Neural cell (in vitro differentiated cells): ENCODE results near the gene WNT2B. TPM values are rescaled to one million over a fixed set of nuclear protein-coding genes. Genes with fewer than 3 reads are reported as not detected.

Source experiments
- H2AFZ ChIP-seq: fragments of 200-600, 300-800 bp; sonication (generic), shearing (Covaris generic); 2 replicates; pipeline ENCODE4 v1.6.0; 2014; ENCODE audit warnings: low read depth, mild to moderate bottlenecking, antibody characterized with exemption, low read length, moderate library complexity
- H3F3A ChIP-seq: fragments of 200-600 bp; shearing (Covaris generic); 2 replicates; pipeline ENCODE4 v1.6.1; 2016; ENCODE audit warnings: mild to moderate bottlenecking, moderate library complexity, mixed read lengths, antibody characterized with exemption, low read length; ENCODE audit not compliant: insufficient read depth, poor library complexity, severe bottlenecking
- H3K27ac ChIP-seq: fragments of 200-600, 300-800 bp; sonication (generic), shearing (Covaris generic); 2 replicates; pipeline ENCODE4 v1.5.1; 2014; ENCODE audit warnings: mild to moderate bottlenecking, low read length, moderate library complexity
- H3K27me3 ChIP-seq: fragments of 300-800, 200-600 bp; sonication (generic), shearing (Covaris generic); 2 replicates; pipeline ENCODE4 v1.6.0; 2014; ENCODE audit warnings: mild to moderate bottlenecking, low read depth, low read length, moderate library complexity; ENCODE audit not compliant: insufficient read depth
- H3K36me3 ChIP-seq: fragments of 300-800, 200-600 bp; sonication (generic), shearing (Covaris generic); 2 replicates; pipeline ENCODE4 v1.5.1; 2014; ENCODE audit warnings: mild to moderate bottlenecking, antibody characterized with exemption, low read length, moderate library complexity; ENCODE audit not compliant: insufficient read depth
- H3K4me2 ChIP-seq: fragments of 300-800, 200-600 bp; sonication (generic), shearing (Covaris generic); 2 replicates; pipeline ENCODE4 v1.6.0; 2014; ENCODE audit warnings: mild to moderate bottlenecking, low read length
- H3K4me3 ChIP-seq: fragments of 300-800, 200-600 bp; sonication (generic), shearing (Covaris generic); 2 replicates; pipeline ENCODE4 v1.5.1; 2014; ENCODE audit warnings: mild to moderate bottlenecking, low read length, moderate library complexity
- H3K79me2 ChIP-seq: fragments of 200-600 bp; shearing (Covaris generic); replicated peaks from 2 replicates; pipeline ENCODE4 v1.6.0; 2014; ENCODE audit warnings: mild to moderate bottlenecking, low read length, moderate library complexity; ENCODE audit not compliant: insufficient read depth
- H3K9ac ChIP-seq: fragments of 300-800, 200-600 bp; sonication (generic), shearing (Covaris generic); 2 replicates; pipeline ENCODE4 v1.6.1; 2016; ENCODE audit warnings: mild to moderate bottlenecking, low read length, mixed read lengths
- H3K9me2 ChIP-seq: fragments of 200-600 bp; shearing (Covaris generic); 2 replicates; pipeline ENCODE4 v1.6.1; 2016; ENCODE audit warnings: mild to moderate bottlenecking, low read length, mixed read lengths; ENCODE audit not compliant: insufficient read depth
- H3K9me3 ChIP-seq: fragments of 200-600, 300-800 bp; sonication (generic), shearing (Covaris generic); 2 replicates; pipeline ENCODE4 v1.6.1; 2016; ENCODE audit warnings: mild to moderate bottlenecking, mixed run types, low read length, moderate library complexity, mixed read lengths
- H4K20me1 ChIP-seq: fragments of 200-600 bp; shearing (Covaris generic); 2 replicates; pipeline ENCODE4 v1.6.1; 2016; ENCODE audit warnings: mild to moderate bottlenecking, mixed run types; ENCODE audit not compliant: insufficient read depth
- EP300 ChIP-seq: fragments of 450-650 bp; conservative IDR thresholded peaks from 2 replicates; pipeline ENCODE4 v1.6.1; 2014; ENCODE audit warnings: antibody characterized with exemption, mild to moderate bottlenecking, moderate library complexity; ENCODE audit not compliant: poor library complexity, severe bottlenecking
- EZH2 ChIP-seq: fragments of 200-600, 300-800 bp; shearing (Covaris generic), sonication (generic); IDR thresholded peaks from 2 replicates; pipeline ENCODE4 v1.6.1; 2014; ENCODE audit warnings: antibody characterized with exemption, low read length, borderline replicate concordance, mild to moderate bottlenecking; ENCODE audit not compliant: insufficient read depth, poor library complexity, severe bottlenecking
- MXI1 ChIP-seq: fragments of 450-650 bp; conservative IDR thresholded peaks from 2 replicates; pipeline ENCODE4 v1.6.1; 2014; ENCODE audit warnings: antibody characterized with exemption, mild to moderate bottlenecking; ENCODE audit not compliant: poor library complexity, severe bottlenecking
- POLR2AphosphoS5 ChIP-seq: IDR thresholded peaks from 2 replicates; pipeline ENCODE4 v1.6.1; 2012
- RAD21 ChIP-seq: fragments of 450-650 bp; conservative IDR thresholded peaks from 2 replicates; pipeline ENCODE4 v1.6.1; 2014; ENCODE audit warnings: antibody characterized with exemption, mild to moderate bottlenecking, moderate library complexity
- SMC3 ChIP-seq: fragments of 450-650 bp; conservative IDR thresholded peaks from 2 replicates; pipeline ENCODE4 v1.6.1; 2014; ENCODE audit warnings: antibody characterized with exemption, mild to moderate bottlenecking, moderate library complexity; ENCODE audit not compliant: poor library complexity
- TAF1 ChIP-seq: IDR thresholded peaks from 2 replicates; pipeline ENCODE4 v1.6.1; 2012; ENCODE audit warnings: low read depth
- polyA plus RNA-seq: library from polyadenylated mRNA; depleted of rRNA; stranded (reverse); fragments of >200 nt; gene quantifications from 2 replicates; pipeline ENCODE4 v1.2.3, GENCODE V29; 2014
- TF ChIP-seq, protein P1 (sequence below): IDR thresholded peaks from 2 replicates; pipeline ENCODE4 v1.6.1; 2012; ENCODE audit warnings: borderline replicate concordance
- TF ChIP-seq, protein P2 (sequence below): fragments of 450-650 bp; IDR thresholded peaks from 2 replicates; pipeline ENCODE4 v1.5.1; 2014; ENCODE audit warnings: antibody characterized with exemption, mild to moderate bottlenecking, moderate library complexity; ENCODE audit not compliant: poor library complexity, severe bottlenecking

The WNT2B gene
- polyA plus RNA-seq, 1 donor from 2014 or later = 3.1 TPM

DNA sequence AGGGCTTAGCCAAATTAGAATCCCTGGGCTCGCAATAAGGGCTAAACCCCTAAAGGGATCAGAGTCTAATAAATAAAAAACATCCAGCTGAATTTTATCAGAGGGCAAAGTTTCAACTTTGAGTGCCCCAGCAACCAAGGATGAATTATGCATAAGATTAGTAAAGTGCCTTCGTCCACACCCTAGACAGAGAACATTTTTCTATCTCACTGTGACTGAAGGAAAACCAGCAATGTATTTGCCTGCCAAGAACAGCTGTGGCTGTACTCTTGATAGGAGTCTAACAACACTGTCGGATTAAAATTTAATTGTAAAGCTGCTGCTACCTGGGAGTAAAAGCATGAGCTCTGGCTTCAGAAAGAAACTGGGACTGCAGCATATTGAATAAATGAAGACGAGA is 23.3 kb downstream of the WNT2B start:
- Histone ChIP-seq H3K4me2 (no peak overlapping the region), H3K9ac (no peak overlapping the region), H3K79me2 (no peaks in the 10 kb centered on the region), H4K20me1 (no peaks in the 10 kb centered on the region), H2AFZ (no peak overlapping the region), H3K36me3 (no peaks in the 10 kb centered on the region), H3F3A (no peaks in the 10 kb centered on the region), H3K9me3 (no peaks in the 10 kb centered on the region), H3K4me3 (no peak overlapping the region), H3K27me3 (no peaks in the 10 kb centered on the region), H3K9me2 (no peaks in the 10 kb centered on the region), H3K27ac (no peak overlapping the region)
- TF ChIP-seq, protein P1, sequence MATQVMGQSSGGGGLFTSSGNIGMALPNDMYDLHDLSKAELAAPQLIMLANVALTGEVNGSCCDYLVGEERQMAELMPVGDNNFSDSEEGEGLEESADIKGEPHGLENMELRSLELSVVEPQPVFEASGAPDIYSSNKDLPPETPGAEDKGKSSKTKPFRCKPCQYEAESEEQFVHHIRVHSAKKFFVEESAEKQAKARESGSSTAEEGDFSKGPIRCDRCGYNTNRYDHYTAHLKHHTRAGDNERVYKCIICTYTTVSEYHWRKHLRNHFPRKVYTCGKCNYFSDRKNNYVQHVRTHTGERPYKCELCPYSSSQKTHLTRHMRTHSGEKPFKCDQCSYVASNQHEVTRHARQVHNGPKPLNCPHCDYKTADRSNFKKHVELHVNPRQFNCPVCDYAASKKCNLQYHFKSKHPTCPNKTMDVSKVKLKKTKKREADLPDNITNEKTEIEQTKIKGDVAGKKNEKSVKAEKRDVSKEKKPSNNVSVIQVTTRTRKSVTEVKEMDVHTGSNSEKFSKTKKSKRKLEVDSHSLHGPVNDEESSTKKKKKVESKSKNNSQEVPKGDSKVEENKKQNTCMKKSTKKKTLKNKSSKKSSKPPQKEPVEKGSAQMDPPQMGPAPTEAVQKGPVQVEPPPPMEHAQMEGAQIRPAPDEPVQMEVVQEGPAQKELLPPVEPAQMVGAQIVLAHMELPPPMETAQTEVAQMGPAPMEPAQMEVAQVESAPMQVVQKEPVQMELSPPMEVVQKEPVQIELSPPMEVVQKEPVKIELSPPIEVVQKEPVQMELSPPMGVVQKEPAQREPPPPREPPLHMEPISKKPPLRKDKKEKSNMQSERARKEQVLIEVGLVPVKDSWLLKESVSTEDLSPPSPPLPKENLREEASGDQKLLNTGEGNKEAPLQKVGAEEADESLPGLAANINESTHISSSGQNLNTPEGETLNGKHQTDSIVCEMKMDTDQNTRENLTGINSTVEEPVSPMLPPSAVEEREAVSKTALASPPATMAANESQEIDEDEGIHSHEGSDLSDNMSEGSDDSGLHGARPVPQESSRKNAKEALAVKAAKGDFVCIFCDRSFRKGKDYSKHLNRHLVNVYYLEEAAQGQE = no peak
- TF ChIP-seq EZH2 (no peak), SMC3 (no peak), MXI1 (no peak), POLR2AphosphoS5 (no peak), EP300 (no peak), TAF1 (no peak), RAD21 (no peak)
- TF ChIP-seq, protein P2, sequence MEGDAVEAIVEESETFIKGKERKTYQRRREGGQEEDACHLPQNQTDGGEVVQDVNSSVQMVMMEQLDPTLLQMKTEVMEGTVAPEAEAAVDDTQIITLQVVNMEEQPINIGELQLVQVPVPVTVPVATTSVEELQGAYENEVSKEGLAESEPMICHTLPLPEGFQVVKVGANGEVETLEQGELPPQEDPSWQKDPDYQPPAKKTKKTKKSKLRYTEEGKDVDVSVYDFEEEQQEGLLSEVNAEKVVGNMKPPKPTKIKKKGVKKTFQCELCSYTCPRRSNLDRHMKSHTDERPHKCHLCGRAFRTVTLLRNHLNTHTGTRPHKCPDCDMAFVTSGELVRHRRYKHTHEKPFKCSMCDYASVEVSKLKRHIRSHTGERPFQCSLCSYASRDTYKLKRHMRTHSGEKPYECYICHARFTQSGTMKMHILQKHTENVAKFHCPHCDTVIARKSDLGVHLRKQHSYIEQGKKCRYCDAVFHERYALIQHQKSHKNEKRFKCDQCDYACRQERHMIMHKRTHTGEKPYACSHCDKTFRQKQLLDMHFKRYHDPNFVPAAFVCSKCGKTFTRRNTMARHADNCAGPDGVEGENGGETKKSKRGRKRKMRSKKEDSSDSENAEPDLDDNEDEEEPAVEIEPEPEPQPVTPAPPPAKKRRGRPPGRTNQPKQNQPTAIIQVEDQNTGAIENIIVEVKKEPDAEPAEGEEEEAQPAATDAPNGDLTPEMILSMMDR = no peak

DNA sequence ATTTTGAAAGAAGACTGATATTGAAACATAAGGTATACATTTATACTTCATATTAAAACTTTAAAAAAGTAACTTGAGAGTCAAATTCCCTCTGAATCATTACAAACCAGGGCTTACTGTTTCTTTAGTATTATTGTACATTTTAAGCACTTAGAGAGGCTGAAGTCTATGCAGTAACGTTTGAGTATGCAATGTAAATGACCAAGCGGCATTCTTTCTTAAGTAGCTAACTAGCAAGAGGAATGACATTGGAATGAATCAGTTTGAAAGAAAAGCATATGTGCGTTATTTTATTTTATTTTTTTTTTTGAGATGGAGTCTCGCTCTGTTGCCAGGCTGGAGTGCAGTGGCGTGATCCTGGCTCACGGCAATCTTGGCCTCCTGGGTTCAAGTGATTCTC is 24.3 kb downstream of the WNT2B start:
- no peak overlapping the region for H3K27ac ChIP-seq
- H3K4me2 ChIP-seq = no peak overlapping the region
- no peak overlapping the region for H2AFZ ChIP-seq
- H3K9me3 ChIP-seq = no peaks in the 10 kb centered on the region
- no peak for TF ChIP-seq RAD21
- TF ChIP-seq, protein P1 = no peak
- no peak for TF ChIP-seq POLR2AphosphoS5
- TF ChIP-seq SMC3 = no peak
- TF ChIP-seq MXI1 = no peak
- TF ChIP-seq, protein P2 = no peak
- TF ChIP-seq EP300 = no peak
- H3F3A ChIP-seq = no peaks in the 10 kb centered on the region
- no peaks in the 10 kb centered on the region for H3K27me3 ChIP-seq
- H3K4me3 ChIP-seq = no peak overlapping the region
- no peaks in the 10 kb centered on the region for H4K20me1 ChIP-seq
- H3K9me2 ChIP-seq = no peaks in the 10 kb centered on the region
- no peaks in the 10 kb centered on the region for H3K79me2 ChIP-seq
- H3K36me3 ChIP-seq = no peaks in the 10 kb centered on the region
- no peak overlapping the region for H3K9ac ChIP-seq
